ENCODE measurements around the gene SMIM29. TPM values are rescaled to one million over a fixed set of nuclear protein-coding genes. Genes with fewer than 3 reads are reported as not detected.

Gene SMIM29
- total RNA-seq, 2 donors from 2014 or later = 7.1 to 41.3 TPM

- Histone ChIP-seq H3K4me3 (no peak overlapping the region), H3K27me3 (replicated peaks; ENCODE audit: insufficient read depth) (no peaks in the 10 kb centered on the region), H3K9me3 (no peaks in the 10 kb centered on the region), H3K36me3 (no peaks in the 10 kb centered on the region), H3K27ac (no peak overlapping the region), H3K4me1 (ENCODE audit: control insufficient read depth in 1 of 2, low read depth in 2 of 2) (peaks cover 8 to 15% of the 10 kb centered on the region in 2 donors)
- DNase-seq (ENCODE audit: low spot score) (no peak), ATAC-seq (ENCODE audit: insufficient number of reproducible peaks, low FRiP score, low read depth) (no peak)
- TF ChIP-seq CTCF (IDR thresholded peaks at IDR 0.05) = no peak
These were observed 23.3 kb downstream of the SMIM29 start for GRCh38 chr6:34225551-34225950.

GRCh38 chr6:34223956-34224940 lies 24.6 kb downstream of the SMIM29 start:
- Histone ChIP-seq H3K4me3 (peak overlapping the region; percentile 95), H3K27me3 (replicated peaks; ENCODE audit: insufficient read depth) (no peaks in the 10 kb centered on the region), H3K36me3 (no peaks in the 10 kb centered on the region), H3K27ac (peak overlapping the region; percentile 65 to 94), H3K9me3 (no peaks in the 10 kb centered on the region), H3K4me1 (ENCODE audit: control insufficient read depth in 1 of 2, low read depth in 2 of 2) (peaks cover 8 to 15% of the 10 kb centered on the region in 2 donors)
- ATAC-seq (ENCODE audit: insufficient number of reproducible peaks, low FRiP score, low read depth) (peak; percentile 79), DNase-seq (ENCODE audit: low spot score) (peak; percentile 71)
- TF ChIP-seq CTCF (IDR thresholded peaks at IDR 0.05) = no peak

GRCh38 chr6:34223381-34223955 lies 25.3 kb downstream of the SMIM29 start:
- no peak for DNase-seq (ENCODE audit: low spot score)
- peak overlapping the region; percentile 95 for H3K4me3 ChIP-seq
- no peak for TF ChIP-seq CTCF (IDR thresholded peaks at IDR 0.05)

GRCh38 chr6:34218691-34219090 lies 30.1 kb downstream of the SMIM29 start:
- DNase-seq (ENCODE audit: low spot score) (no peak), ATAC-seq (ENCODE audit: insufficient number of reproducible peaks, low FRiP score, low read depth) (no peak)
- no peaks in the 10 kb centered on the region for H3K9me3 ChIP-seq
- no peaks in the 10 kb centered on the region for H3K27me3 ChIP-seq (replicated peaks; ENCODE audit: insufficient read depth)
- TF ChIP-seq CTCF (IDR thresholded peaks at IDR 0.05) = no peak
- no peak overlapping the region for H3K4me3 ChIP-seq
- no peak overlapping the region for H3K27ac ChIP-seq
- no peaks in the 10 kb centered on the region for H3K36me3 ChIP-seq
- peaks cover 5 to 8% of the 10 kb centered on the region in 2 donors for H3K4me1 ChIP-seq (ENCODE audit: control insufficient read depth in 1 of 2, low read depth in 2 of 2)

More at GRCh38 chr6:34223381-34223955, 25.3 kb downstream of the SMIM29 start:
- peak overlapping the region; percentile 10 to 50 for H3K27ac ChIP-seq
- peak; percentile 44 for ATAC-seq (ENCODE audit: insufficient number of reproducible peaks, low FRiP score, low read depth)
- no peaks in the 10 kb centered on the region for H3K27me3 ChIP-seq (replicated peaks; ENCODE audit: insufficient read depth)
- peaks cover 8 to 15% of the 10 kb centered on the region in 2 donors for H3K4me1 ChIP-seq (ENCODE audit: control insufficient read depth in 1 of 2, low read depth in 2 of 2)
- H3K36me3 ChIP-seq = no peaks in the 10 kb centered on the region
- no peaks in the 10 kb centered on the region for H3K9me3 ChIP-seq

- no peaks in the 10 kb centered on the region for H3K4me1 ChIP-seq (ENCODE audit: control insufficient read depth in 1 of 2, low read depth in 2 of 2)
- no peak for ATAC-seq (ENCODE audit: insufficient number of reproducible peaks, low FRiP score, low read depth)
These were observed 35.0 kb downstream of the SMIM29 start for GRCh38 chr6:34213772-34214171.

More at GRCh38 chr6:34213772-34214171, 35.0 kb downstream of the SMIM29 start:
- Histone ChIP-seq H3K36me3 (no peaks in the 10 kb centered on the region), H3K9me3 (no peaks in the 10 kb centered on the region), H3K4me3 (no peak overlapping the region), H3K27ac (no peak overlapping the region), H3K27me3 (replicated peaks; ENCODE audit: insufficient read depth) (no peaks in the 10 kb centered on the region)
- no peak for TF ChIP-seq CTCF (IDR thresholded peaks at IDR 0.05)
- DNase-seq (ENCODE audit: low spot score) = no peak
